GM12865 (cell line): ENCODE data around the gene TRUB2.
A peak's percentile ranks its signal among the peaks of the same experiment; 100 is the strongest.

Experiments used
- DNase-seq: peaks from one replicate; pipeline ENCODE4 v3.0.0; 2010; ENCODE audit warnings: low read depth
- H3K4me3 ChIP-seq: 2 replicates; pipeline ENCODE4 v1.5.1; 2011; ENCODE audit warnings: mild to moderate bottlenecking, low read depth, low read length, control low read depth
- TF ChIP-seq, protein P1 (sequence below): IDR thresholded peaks from 2 replicates; pipeline ENCODE4 v1.5.1; 2011; ENCODE audit warnings: low read length, control low read depth, low read depth, inconsistent platforms; ENCODE audit not compliant: insufficient read depth; ENCODE audit errors: missing control alignments

The TRUB2 gene

DNA sequence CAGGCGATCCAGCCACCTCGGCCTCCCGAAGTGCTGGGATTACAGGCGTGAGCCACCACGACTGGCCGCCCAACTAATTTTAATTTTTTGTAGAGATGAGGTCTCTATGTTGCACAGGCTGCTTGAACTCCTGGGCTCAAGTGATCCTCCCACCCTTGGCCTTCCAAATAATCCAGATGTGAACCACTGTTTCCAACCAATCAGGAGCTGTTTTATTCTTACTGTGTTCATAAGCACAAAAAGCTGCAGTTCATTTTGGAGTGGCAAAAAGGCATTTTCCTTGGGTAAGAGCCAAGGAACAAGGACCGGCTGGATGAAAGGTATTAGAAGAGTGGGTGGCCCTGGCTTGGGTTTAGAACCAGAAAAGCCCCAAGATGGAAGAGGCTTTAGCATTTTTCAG lies 12.9 kb upstream of the TRUB2 start:
- TF ChIP-seq, protein P1, sequence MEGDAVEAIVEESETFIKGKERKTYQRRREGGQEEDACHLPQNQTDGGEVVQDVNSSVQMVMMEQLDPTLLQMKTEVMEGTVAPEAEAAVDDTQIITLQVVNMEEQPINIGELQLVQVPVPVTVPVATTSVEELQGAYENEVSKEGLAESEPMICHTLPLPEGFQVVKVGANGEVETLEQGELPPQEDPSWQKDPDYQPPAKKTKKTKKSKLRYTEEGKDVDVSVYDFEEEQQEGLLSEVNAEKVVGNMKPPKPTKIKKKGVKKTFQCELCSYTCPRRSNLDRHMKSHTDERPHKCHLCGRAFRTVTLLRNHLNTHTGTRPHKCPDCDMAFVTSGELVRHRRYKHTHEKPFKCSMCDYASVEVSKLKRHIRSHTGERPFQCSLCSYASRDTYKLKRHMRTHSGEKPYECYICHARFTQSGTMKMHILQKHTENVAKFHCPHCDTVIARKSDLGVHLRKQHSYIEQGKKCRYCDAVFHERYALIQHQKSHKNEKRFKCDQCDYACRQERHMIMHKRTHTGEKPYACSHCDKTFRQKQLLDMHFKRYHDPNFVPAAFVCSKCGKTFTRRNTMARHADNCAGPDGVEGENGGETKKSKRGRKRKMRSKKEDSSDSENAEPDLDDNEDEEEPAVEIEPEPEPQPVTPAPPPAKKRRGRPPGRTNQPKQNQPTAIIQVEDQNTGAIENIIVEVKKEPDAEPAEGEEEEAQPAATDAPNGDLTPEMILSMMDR = no peak
- no peak for DNase-seq
- H3K4me3 ChIP-seq = no peak overlapping the region

DNA sequence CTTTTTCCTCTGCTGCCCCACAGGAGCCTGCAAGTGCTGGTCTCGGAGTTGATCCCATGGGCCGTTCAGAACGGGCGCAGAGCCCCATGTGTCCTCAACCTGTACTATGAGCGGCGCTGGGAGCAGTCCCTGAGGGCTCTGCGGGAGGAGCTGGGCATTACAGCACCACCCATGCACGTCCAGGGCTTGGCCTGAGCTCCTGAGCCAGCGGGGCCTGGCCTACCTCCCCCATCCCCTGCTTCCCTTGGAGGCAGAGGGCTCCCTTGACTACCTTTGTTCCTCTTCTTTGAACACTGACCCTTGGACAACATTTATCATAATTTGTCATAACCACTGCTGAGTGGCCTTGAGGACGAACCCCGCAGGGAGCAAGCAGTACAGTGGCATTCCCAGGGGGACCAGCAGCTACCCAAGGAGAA lies 11.2 kb upstream of the TRUB2 start:
- TF ChIP-seq, protein P1 = no peak

DNA sequence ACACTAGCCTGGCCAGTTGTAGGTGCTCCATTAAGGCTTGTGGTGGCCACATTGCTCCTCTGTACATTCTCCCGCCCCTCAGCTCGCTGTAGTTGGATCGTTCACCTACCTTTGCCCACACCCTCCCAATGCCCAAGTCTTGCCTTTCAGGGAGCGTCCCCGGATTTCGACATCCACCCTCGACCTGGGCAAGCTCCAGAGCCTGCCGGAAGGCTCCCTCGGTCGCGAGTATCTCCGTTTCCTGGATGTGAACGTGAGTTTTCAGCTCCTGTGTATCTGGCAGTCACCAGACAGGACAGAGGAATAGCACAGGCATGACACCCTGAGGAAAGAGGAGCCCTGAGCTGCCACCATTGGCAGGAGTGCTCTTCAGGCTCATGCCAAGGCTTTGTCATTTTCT lies 3.4 kb upstream of the TRUB2 start:
- DNase-seq = no peak
- H3K4me3 ChIP-seq = no peak overlapping the region
- TF ChIP-seq, protein P1 = no peak

More for the DNA sequence above, 11.2 kb upstream of the TRUB2 start:
- no peak overlapping the region for H3K4me3 ChIP-seq
- DNase-seq = no peak

DNA sequence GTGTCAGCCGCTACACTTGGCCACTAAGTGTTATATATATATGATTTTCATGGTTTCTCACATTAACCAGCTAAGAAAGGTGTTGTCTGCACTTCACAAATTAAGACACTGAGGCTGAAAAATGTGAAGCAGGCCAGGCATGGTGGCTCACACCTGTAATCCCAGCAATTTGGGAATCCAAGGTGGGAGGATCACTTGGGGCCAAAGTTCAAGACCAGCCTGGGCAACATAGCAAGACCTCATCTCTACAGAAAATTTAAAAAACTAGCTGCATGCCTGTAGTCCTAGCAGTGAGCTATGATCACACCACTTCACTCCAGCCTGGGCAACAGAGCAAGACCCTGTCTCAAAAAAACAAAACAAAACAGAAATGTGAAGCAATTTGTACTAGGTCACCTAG lies 2.2 kb upstream of the TRUB2 start:
- TF ChIP-seq, protein P1 = no peak
- H3K4me3 ChIP-seq = no peak overlapping the region
- DNase-seq = no peak

DNA sequence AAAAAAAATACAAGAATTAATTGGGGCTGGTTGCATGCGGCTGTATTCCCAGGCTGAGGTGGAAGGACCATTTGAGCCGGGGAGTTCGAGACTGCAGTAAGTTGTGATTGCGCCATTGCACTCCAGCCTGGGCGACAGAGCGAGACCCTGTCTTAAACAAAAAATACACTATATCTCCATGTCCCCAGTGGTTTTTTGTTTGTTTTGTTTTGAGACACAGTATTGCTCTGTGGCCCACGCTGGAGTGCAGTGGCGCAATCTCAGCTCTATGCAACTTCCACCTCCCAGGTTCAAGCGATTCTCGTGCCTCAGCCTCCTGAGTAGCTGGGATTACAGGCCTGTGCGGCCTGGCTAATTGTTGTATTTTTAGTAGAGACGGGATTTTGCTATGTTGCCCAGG lies 1.5 kb upstream of the TRUB2 start:
- peak overlapping the region; percentile 80 for H3K4me3 ChIP-seq

DNA sequence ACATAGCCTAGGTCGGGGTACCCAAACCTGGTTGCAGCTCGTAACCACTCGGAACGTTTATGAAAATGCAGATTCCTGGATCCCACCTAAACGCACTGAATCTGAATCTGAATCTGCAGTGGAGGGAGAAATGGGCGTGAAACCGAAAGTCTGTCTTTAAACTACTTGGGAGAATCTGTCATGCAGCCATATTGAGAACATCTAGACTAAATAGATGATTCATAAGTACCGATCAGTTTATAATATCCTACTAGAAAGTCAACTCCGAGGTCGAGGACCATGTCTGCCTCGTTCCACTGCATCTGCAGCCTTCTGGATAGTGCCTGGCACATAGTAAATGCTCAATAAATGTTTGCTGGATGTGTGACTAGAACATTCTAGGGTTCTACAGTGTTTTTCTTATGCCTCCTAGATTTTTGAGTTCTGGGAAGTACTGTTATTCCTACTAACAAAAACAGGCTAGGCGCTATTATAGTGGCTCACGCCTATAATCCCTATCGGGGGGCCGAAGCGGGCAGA lies 1.0 kb upstream of the TRUB2 start:
- DNase-seq = no peak
- H3K4me3 ChIP-seq = peak overlapping the region; percentile 80
- TF ChIP-seq, protein P1 = no peak

More for the DNA sequence above, 1.5 kb upstream of the TRUB2 start:
- DNase-seq = no peak
- TF ChIP-seq, protein P1 = no peak

DNA sequence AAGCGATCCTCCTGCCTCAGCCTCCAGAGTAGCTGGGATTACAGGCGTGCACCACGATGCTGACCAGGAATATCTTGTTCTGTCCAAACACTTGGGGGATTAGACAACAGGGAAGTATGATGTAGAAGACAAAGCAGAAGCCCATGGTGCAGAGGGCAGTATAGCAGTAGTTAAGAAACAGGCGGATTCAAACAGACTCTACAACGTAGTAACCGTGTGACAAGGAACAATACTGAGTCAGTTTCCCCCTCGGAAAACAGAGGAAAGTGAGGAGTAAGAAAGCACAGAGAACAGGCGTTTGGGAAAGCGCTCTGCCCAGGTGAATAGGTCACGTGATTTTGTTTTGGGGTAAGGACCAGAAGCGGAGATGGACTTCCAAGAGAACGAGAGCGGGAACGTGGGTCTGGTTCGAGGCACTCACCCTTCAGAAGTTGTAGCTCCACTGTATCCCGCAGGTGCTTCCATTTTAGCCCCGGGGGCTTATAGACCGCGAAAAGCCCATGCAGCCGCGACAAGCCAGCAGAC lies 306 bp downstream of the TRUB2 start:
- DNase-seq = no peak
- H3K4me3 ChIP-seq = peak overlapping the region; percentile 80
- TF ChIP-seq, protein P1 = no peak
